A549 (cell line): ENCODE results near the gene MAGEB1. TPM values are rescaled to one million over a fixed set of nuclear protein-coding genes. Genes with fewer than 3 reads are reported as not detected.

Experiments used
- ATAC-seq, 2 experiments: fragments of 200-7000 bp in 1 of 2; fragments of >200 bp in 1 of 2; cut with Nextera tagmentation in 1 of 2; cut with Tn5 transposase in 1 of 2; 3 replicates each; pipeline versions ENCODE4 v1.8.0 to v1.9.1; 2018 to 2020; ENCODE audit warnings: mild to moderate bottlenecking in 1 of 2, moderate library complexity in 1 of 2
- CTCF ChIA-PET: fragments of 300-600 bp; sonication (Branson Sonifier 250); formaldehyde crosslinking; extraction: SDS; loops from one replicate; lab custom pipeline; 2021; ENCODE audit warnings: antibody characterized with exemption, inconsistent platforms; lab: Yijun Ruan, JAX
- POLR2A ChIA-PET: fragments of 350-600 bp; formaldehyde crosslinking; extraction: SDS; loops from one replicate; lab custom pipeline; 2021; ENCODE audit warnings: antibody characterized with exemption, inconsistent platforms; lab: Yijun Ruan, JAX
- DNase-seq, 2 experiments: peaks; one replicate each; pipeline versions ENCODE4 v3.0.0 to v3.0.0-alpha.2; 2011 to 2016; ENCODE audit warnings: low read depth in 1 of 2, low spot score in 1 of 2
- FAIRE-seq: peaks from 2 replicates; lab custom pipeline; 2011; peaks lifted over from hg19 to GRCh38; lab: Jason Lieb, UNC
- H3K27ac ChIP-seq, 2 experiments: fragments of >200 bp; sonication (Bioruptor Twin); formaldehyde crosslinking; 3 replicates each; pipeline ENCODE4 v1.5.1; 2016 to 2017
- H3K4me1 ChIP-seq: fragments of >200 bp; sonication (Bioruptor Twin); formaldehyde crosslinking; 3 replicates; pipeline ENCODE4 v1.6.1; 2016
- H3K4me2 ChIP-seq: fragments of >200 bp; sonication (Bioruptor Twin); formaldehyde crosslinking; 3 replicates; pipeline ENCODE4 v1.6.1; 2016
- H3K4me3 ChIP-seq: fragments of >200 bp; sonication (Bioruptor Twin); formaldehyde crosslinking; 3 replicates; pipeline ENCODE4 v1.5.1; 2016
- H3K9me3 ChIP-seq: fragments of >200 bp; sonication (Bioruptor Twin); formaldehyde crosslinking; 3 replicates; pipeline ENCODE4 v1.6.1; 2016
- BHLHE40 ChIP-seq: IDR thresholded peaks from 2 replicates; pipeline ENCODE4 v1.6.1; 2012; ENCODE audit warnings: low read depth, low read length, inconsistent platforms
- CBX2 ChIP-seq: fragments of 200-600 bp; sonication (generic); IDR thresholded peaks from 2 replicates; pipeline ENCODE4 v1.6.1; 2016; ENCODE audit warnings: low read depth, mild to moderate bottlenecking, borderline replicate concordance
- CEBPB ChIP-seq, 2 experiments: fragments of >200 bp in 1 of 2; sonication (Bioruptor Twin) in 1 of 2; formaldehyde crosslinking in 1 of 2; IDR thresholded peaks; 2 replicates each; pipeline ENCODE4 v1.6.1; 2012 to 2016
- CHD4 ChIP-seq: fragments of 200-600 bp; sonication (generic); IDR thresholded peaks from 2 replicates; pipeline ENCODE4 v1.6.1; 2016; ENCODE audit warnings: antibody characterized with exemption, mild to moderate bottlenecking, borderline replicate concordance
- ESRRA ChIP-seq: fragments of 150-350 bp; IDR thresholded peaks from 2 replicates; pipeline ENCODE4 v1.6.1; 2014; ENCODE audit warnings: mild to moderate bottlenecking, low read length, borderline replicate concordance
- HOXA7 ChIP-seq: fragments of 250-450 bp; sonication (Bioruptor Pico); IDR thresholded peaks from 2 replicates; pipeline ENCODE4 v1.5.0; 2020; ENCODE audit warnings: mild to moderate bottlenecking, moderate library complexity
- JUNB ChIP-seq: fragments of >200 bp; sonication (Bioruptor Twin); formaldehyde crosslinking; IDR thresholded peaks from 2 replicates; pipeline ENCODE4 v1.6.1; 2016
- KDM5A ChIP-seq: fragments of 200-600 bp; sonication (generic); IDR thresholded peaks from 2 replicates; pipeline ENCODE4 v1.6.1; 2016; ENCODE audit warnings: antibody characterized with exemption, mild to moderate bottlenecking
- MAFK ChIP-seq: fragments of 450-650 bp; IDR thresholded peaks from 2 replicates; pipeline ENCODE4 v1.6.1; 2014; ENCODE audit not compliant: partially characterized antibody
- NFE2L2 ChIP-seq: fragments of 150-350 bp; conservative IDR thresholded peaks from 2 replicates; pipeline ENCODE4 v1.6.1; 2014; ENCODE audit warnings: low read length
- NPAS2 ChIP-seq: fragments of 250-450 bp; sonication (Bioruptor Pico); IDR thresholded peaks from 2 replicates; pipeline ENCODE4 v1.8.0; 2022; ENCODE audit warnings: mild to moderate bottlenecking, moderate library complexity, borderline replicate concordance
- NR3C1 ChIP-seq: fragments of >200 bp; sonication (Bioruptor Twin); formaldehyde crosslinking; IDR thresholded peaks from 3 replicates; pipeline ENCODE4 v1.6.1; 2017
- PHF8 ChIP-seq: fragments of 200-600 bp; sonication (generic); IDR thresholded peaks from 2 replicates; pipeline ENCODE4 v1.6.1; 2016; ENCODE audit warnings: low read depth, mild to moderate bottlenecking, antibody characterized with exemption, moderate library complexity, borderline replicate concordance
- POLR2AphosphoS2 ChIP-seq: conservative IDR thresholded peaks from 2 replicates; pipeline ENCODE4 v1.6.1; 2012; ENCODE audit warnings: low read length, improper control_type of control experiment, inconsistent platforms
- RCOR1 ChIP-seq: fragments of 150-350 bp; IDR thresholded peaks from 2 replicates; pipeline ENCODE4 v1.6.1; 2014; ENCODE audit warnings: antibody characterized with exemption, low read length, low read depth
- RNF2 ChIP-seq: fragments of 200-600 bp; sonication (generic); IDR thresholded peaks from 2 replicates; pipeline ENCODE4 v1.6.1; 2016; ENCODE audit warnings: low read depth, mild to moderate bottlenecking, antibody characterized with exemption, moderate library complexity, borderline replicate concordance
- SREBF2 ChIP-seq: fragments of 450-650 bp; IDR thresholded peaks from 2 replicates; pipeline ENCODE4 v1.6.1; 2014; ENCODE audit warnings: mild to moderate bottlenecking, moderate library complexity
- ZNF302 ChIP-seq: fragments of 250-450 bp; sonication (Bioruptor Pico); IDR thresholded peaks from 2 replicates; pipeline ENCODE4 v1.9.0; 2021; ENCODE audit warnings: inconsistent platforms, mild to moderate bottlenecking, moderate library complexity
- WGBS: methylation state at CpG from one replicate; pipeline ENCODE4 v1.1.6; 2017; ENCODE audit errors: missing lambda C conversion rate; 5-methylcytosine and 5-hydroxymethylcytosine counted together
- polyA plus RNA-seq, 4 experiments: library from polyadenylated mRNA; depleted of rRNA in 3 of 4; stranded (reverse); fragments of >200 nt; fragmentation: RNase III in 1 of 4; extraction: RNeasy Plus Mini Kit Qiagen cat#74134 plus additional on column Dnase treatment in 1 of 4; gene quantifications; 2 replicates in 3 of 4; 3 replicates in 1 of 4; pipeline ENCODE4 v1.2.3, GENCODE V29; 2011 to 2017
- TF ChIP-seq, protein P1 (sequence below): fragments of 250-450 bp; sonication (Bioruptor Pico); IDR thresholded peaks from 2 replicates; pipeline ENCODE4 v1.5.0; 2021; ENCODE audit warnings: mild to moderate bottlenecking, moderate library complexity, borderline replicate concordance
- TF ChIP-seq, protein P2 (sequence below): fragments of >200 bp; sonication (Bioruptor Twin); formaldehyde crosslinking; IDR thresholded peaks from 3 replicates; pipeline ENCODE4 v1.5.1; 2016
- TF ChIP-seq, protein P3 (sequence below): IDR thresholded peaks from 2 replicates; pipeline ENCODE4 v1.6.1; 2012
- TF ChIP-seq, protein P4 (sequence below): IDR thresholded peaks from 2 replicates; pipeline ENCODE4 v1.6.1; 2012; ENCODE audit warnings: low read depth, borderline replicate concordance

The MAGEB1 gene
- polyA plus RNA-seq, 2 of the 4 experiments (the other 2 are of a cell fraction): not detected

DNA sequence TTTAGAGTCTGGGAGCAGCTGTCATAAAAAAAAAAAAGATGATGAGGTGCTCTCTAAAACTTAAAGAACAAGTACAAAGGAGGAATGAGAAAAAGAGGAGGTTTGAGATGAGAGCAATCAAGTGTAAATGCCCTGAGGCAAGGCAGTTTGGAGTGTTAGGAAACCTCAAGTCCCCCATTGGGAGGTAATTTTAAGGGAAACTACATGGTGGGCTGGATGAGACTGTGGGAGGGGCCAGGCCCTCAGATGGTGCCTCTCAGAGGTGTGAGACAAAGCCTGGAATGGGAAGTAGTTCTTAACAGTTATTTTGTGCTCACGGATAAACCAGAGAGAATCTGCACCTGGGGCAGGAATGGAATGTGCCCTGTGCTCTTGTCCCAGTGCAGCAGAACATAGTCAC lies 18.4 kb upstream of the MAGEB1 start:
- ATAC-seq (no peak), DNase-seq (no peak), FAIRE-seq (no peak)
- Histone ChIP-seq H3K4me1 (no peaks in the 10 kb centered on the region), H3K27ac (no peak overlapping the region), H3K9me3 (no peaks in the 10 kb centered on the region), H3K4me3 (no peak overlapping the region), H3K4me2 (no peak overlapping the region)
- POLR2A ChIA-PET: no interaction called here
- WGBS: 84% methylated on average over 1 of the region's 1 CpG
- TF ChIP-seq RCOR1: no peak
- TF ChIP-seq, protein P1, sequence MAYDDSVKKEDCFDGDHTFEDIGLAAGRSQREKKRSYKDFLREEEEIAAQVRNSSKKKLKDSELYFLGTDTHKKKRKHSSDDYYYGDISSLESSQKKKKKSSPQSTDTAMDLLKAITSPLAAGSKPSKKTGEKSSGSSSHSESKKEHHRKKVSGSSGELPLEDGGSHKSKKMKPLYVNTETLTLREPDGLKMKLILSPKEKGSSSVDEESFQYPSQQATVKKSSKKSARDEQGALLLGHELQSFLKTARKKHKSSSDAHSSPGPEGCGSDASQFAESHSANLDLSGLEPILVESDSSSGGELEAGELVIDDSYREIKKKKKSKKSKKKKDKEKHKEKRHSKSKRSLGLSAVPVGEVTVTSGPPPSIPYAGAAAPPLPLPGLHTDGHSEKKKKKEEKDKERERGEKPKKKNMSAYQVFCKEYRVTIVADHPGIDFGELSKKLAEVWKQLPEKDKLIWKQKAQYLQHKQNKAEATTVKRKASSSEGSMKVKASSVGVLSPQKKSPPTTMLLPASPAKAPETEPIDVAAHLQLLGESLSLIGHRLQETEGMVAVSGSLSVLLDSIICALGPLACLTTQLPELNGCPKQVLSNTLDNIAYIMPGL (CRISPR knock-in tag): no peak
- no peak for TF ChIP-seq ZNF302
- CTCF ChIA-PET: no interaction called here

DNA sequence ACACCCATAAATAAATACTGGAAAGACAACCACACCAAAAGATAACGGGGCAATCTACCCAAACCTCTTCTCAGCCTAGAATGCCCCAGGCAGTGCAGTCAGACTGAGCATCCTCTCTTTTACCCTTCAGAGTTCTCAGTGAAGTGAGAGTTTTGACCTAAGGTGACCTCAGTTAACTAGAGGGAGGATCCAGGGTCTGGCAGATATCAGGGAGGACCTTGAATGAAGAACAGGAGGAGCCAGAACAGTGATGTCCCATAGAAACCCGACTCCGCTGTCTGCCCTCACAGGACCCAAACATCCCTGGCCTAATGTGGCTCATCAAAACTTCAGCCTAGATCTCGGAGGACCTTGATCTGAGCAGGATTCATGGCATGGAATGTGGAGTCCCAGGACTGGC lies 16.6 kb upstream of the MAGEB1 start, which contains the start of gene MAGEB3:
Gene MAGEB3 (plus strand): TSS at position 263 of the 400 bp plus-strand sequence. CDS start 5,268 bp downstream, outside the sequence.
- Histone ChIP-seq H3K4me2 (no peak within 1 kb of the TSS), H3K4me1 (no peaks in the 10 kb centered on the region), H3K9me3 (no peaks in the 10 kb centered on the region), H3K4me3 (no peak within 1 kb of the TSS), H3K27ac (no peak within 1 kb of the TSS)
- FAIRE-seq (no peak), DNase-seq (no peak), ATAC-seq (no peak)
- WGBS: 24% methylated on average over 2 of the region's 4 CpGs
- ChIA-PET POLR2A (no interaction called here), CTCF (no interaction called here)
- TF ChIP-seq CBX2 (no peak), NR3C1 (no peak), ESRRA (no peak), NFE2L2 (no peak), CEBPB (IDR thresholded peaks at IDR 0.05) (no peak), POLR2AphosphoS2 (no peak), NPAS2 (no peak), HOXA7 (no peak), RNF2 (no peak)
- TF ChIP-seq, protein P2, sequence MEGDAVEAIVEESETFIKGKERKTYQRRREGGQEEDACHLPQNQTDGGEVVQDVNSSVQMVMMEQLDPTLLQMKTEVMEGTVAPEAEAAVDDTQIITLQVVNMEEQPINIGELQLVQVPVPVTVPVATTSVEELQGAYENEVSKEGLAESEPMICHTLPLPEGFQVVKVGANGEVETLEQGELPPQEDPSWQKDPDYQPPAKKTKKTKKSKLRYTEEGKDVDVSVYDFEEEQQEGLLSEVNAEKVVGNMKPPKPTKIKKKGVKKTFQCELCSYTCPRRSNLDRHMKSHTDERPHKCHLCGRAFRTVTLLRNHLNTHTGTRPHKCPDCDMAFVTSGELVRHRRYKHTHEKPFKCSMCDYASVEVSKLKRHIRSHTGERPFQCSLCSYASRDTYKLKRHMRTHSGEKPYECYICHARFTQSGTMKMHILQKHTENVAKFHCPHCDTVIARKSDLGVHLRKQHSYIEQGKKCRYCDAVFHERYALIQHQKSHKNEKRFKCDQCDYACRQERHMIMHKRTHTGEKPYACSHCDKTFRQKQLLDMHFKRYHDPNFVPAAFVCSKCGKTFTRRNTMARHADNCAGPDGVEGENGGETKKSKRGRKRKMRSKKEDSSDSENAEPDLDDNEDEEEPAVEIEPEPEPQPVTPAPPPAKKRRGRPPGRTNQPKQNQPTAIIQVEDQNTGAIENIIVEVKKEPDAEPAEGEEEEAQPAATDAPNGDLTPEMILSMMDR: no peak
- TF ChIP-seq, protein P3, sequence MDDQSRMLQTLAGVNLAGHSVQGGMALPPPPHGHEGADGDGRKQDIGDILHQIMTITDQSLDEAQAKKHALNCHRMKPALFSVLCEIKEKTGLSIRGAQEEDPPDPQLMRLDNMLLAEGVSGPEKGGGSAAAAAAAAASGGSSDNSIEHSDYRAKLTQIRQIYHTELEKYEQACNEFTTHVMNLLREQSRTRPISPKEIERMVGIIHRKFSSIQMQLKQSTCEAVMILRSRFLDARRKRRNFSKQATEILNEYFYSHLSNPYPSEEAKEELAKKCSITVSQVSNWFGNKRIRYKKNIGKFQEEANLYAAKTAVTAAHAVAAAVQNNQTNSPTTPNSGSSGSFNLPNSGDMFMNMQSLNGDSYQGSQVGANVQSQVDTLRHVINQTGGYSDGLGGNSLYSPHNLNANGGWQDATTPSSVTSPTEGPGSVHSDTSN: no peak

DNA sequence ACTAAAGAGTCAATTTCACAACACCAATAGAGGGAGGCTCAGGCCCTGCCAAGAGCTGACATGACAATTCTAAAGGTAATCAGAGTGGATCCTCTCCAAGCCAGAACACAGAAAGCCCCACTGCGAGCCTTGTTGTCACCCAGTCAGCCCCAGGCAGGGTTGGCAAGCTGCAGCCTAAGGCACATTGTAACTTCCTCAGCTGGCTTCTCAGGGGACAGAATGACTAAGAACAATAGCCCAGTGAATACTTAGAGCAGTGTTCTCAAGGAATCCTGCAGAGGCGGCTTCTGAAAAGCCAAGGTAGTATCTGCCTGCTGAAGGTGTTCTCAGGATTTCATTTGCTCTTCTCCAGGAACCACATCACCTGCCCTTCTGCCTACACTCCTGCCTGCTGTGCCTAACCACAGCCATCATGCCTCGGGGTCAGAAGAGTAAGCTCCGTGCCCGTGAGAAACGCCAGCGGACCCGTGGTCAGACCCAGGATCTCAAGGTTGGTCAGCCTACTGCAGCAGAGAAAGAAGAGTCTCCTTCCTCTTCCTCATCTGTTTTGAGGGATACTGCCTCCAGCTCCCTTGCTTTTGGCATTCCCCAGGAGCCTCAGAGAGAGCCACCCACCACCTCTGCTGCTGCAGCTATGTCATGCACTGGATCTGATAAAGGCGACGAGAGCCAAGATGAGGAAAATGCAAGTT lies 5.1 kb upstream of the MAGEB1 start, which contains the start of gene MAGEB4:
Gene MAGEB4 (plus strand): TSS at position 277 of the 692 bp plus-strand sequence. CDS start 136 bp downstream, at position 413.
- POLR2A ChIA-PET: no interaction called here
- WGBS: 96% methylated on average over 4 of the region's 10 CpGs
- no peak for FAIRE-seq
- Histone ChIP-seq H3K4me1 (no peaks in the 10 kb centered on the region), H3K27ac (no peak within 1 kb of the TSS), H3K4me3 (no peak within 1 kb of the TSS), H3K4me2 (no peak within 1 kb of the TSS), H3K9me3 (no peaks in the 10 kb centered on the region)
- ATAC-seq: no peak
- no peak for DNase-seq
- CTCF ChIA-PET: no interaction called here
- TF ChIP-seq NR3C1 (no peak), PHF8 (no peak), BHLHE40 (no peak), HOXA7 (no peak), MAFK (no peak), JUNB (no peak), KDM5A (no peak), CHD4 (no peak), SREBF2 (no peak)
- TF ChIP-seq, protein P1 (CRISPR knock-in tag): no peak
- TF ChIP-seq, protein P4, sequence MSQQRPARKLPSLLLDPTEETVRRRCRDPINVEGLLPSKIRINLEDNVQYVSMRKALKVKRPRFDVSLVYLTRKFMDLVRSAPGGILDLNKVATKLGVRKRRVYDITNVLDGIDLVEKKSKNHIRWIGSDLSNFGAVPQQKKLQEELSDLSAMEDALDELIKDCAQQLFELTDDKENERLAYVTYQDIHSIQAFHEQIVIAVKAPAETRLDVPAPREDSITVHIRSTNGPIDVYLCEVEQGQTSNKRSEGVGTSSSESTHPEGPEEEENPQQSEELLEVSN: no peak
